Esophagus squamous epithelium (tissue), 5 donors: ENCODE data around the gene TSPAN8. TPM values are rescaled to one million over a fixed set of nuclear protein-coding genes. Genes with fewer than 3 reads are reported as not detected.

Experiments used
- DNase-seq: peaks from one replicate; lab custom pipeline; 2025; lab: John Stamatoyannopoulos, UW
- H3K27ac ChIP-seq, 4 donors: fragments of 200-600 bp; sonication (generic); one replicate each; pipeline ENCODE4 v1.5.1; 2016 to 2019; ENCODE audit warnings: mild to moderate bottlenecking in 1 of 4
- H3K27me3 ChIP-seq, 4 donors: fragments of 200-600 bp; sonication (generic); 1 replicate in 3 of 4; 2 replicates in 1 of 4; pipeline versions ENCODE4 v1.5.1 to v1.6.0; 2017 to 2021; ENCODE audit warnings: antibody characterized with exemption in 1 of 4
- H3K36me3 ChIP-seq, 3 donors: fragments of 200-600 bp; sonication (generic); one replicate each; pipeline ENCODE4 v1.5.1; 2016 to 2019
- H3K4me1 ChIP-seq, 3 donors: fragments of 200-600 bp; sonication (generic); one replicate each; pipeline ENCODE4 v1.5.1; 2017 to 2019
- H3K4me3 ChIP-seq, 4 donors: fragments of 200-600 bp; sonication (generic); 1 replicate in 3 of 4; 2 replicates in 1 of 4; pipeline ENCODE4 v1.5.1; 2016 to 2019; ENCODE audit warnings: mild to moderate bottlenecking in 2 of 4, moderate library complexity in 1 of 4
- H3K9me3 ChIP-seq, 3 donors: fragments of 200-600 bp; sonication (generic); one replicate each; pipeline ENCODE4 v1.5.1; 2016 to 2019
- CTCF ChIP-seq, 6 experiments: fragments of 450-650 bp in 4 of 6; fragments of 200-600 bp in 2 of 6; sonication (generic) in 2 of 6; IDR thresholded peaks; one replicate each; pipeline ENCODE4 v1.5.1; 2016 to 2019; ENCODE audit warnings: antibody characterized with exemption in 6 of 6, mild to moderate bottlenecking in 4 of 6, moderate library complexity in 4 of 6
- POLR2A ChIP-seq, 4 donors: fragments of 450-650 bp; IDR thresholded peaks; one replicate each; pipeline ENCODE4 v1.6.1; 2017; ENCODE audit warnings: antibody characterized with exemption in 4 of 4, mild to moderate bottlenecking in 4 of 4, moderate library complexity in 3 of 4
- WGBS, 2 donors: methylation state at CpG; one replicate each; pipeline ENCODE4 v1.1.5; 2018; 5-methylcytosine and 5-hydroxymethylcytosine counted together
- intact Hi-C: fragments of 100-400 bp; cut with DNase I; formaldehyde crosslinking; loops from one replicate; pipeline ENCODE4 v1.15.0; 2022
- total RNA-seq, 4 donors: library from RNA; depleted of rRNA; stranded (reverse); fragments of >200 nt; gene quantifications; one replicate each; pipeline ENCODE4 v1.1.0, GENCODE V29; 2016
- donor health status: DM: yes; HTN: yes; CAD: no.

TSPAN8 gene
- total RNA-seq, 4 donors from 2014 or later: 2.2 to 3.4 TPM; not detected in 2

GRCh38 chr12:71144682-71145081 lies 13.1 kb downstream of the TSPAN8 start:
- 41 to 58% methylated on average over 1 of the region's 1 CpG for WGBS, 2 donors
- DNase-seq: no peak
- H3K27me3 ChIP-seq: no peaks in the 10 kb centered on the region
- H3K9me3 ChIP-seq: no peaks in the 10 kb centered on the region
- no peak overlapping the region for H3K27ac ChIP-seq
- no peaks in the 10 kb centered on the region for H3K4me1 ChIP-seq
- no peaks in the 10 kb centered on the region for H3K36me3 ChIP-seq
- H3K4me3 ChIP-seq: no peak overlapping the region
- TF ChIP-seq POLR2A (IDR thresholded peaks at IDR 0.05) (no peak), CTCF (IDR thresholded peaks at IDR 0.05) (no peak)
- intact Hi-C loops: no loop called here

- no peak for DNase-seq
- TF ChIP-seq CTCF (IDR thresholded peaks at IDR 0.05) (no peak), POLR2A (IDR thresholded peaks at IDR 0.05) (no peak)
- H3K4me1 ChIP-seq: no peaks in the 10 kb centered on the region
- H3K9me3 ChIP-seq: no peaks in the 10 kb centered on the region
- H3K27me3 ChIP-seq: no peaks in the 10 kb centered on the region
- H3K36me3 ChIP-seq: no peaks in the 10 kb centered on the region
- 76 to 77% methylated on average over 5 of the region's 5 CpGs for WGBS, 2 donors
- H3K27ac ChIP-seq: no peak overlapping the region
- intact Hi-C loops: no loop called here
- no peak overlapping the region for H3K4me3 ChIP-seq
Measured at GRCh38 chr12:71142956-71143355, 14.8 kb downstream of the TSPAN8 start.

GRCh38 chr12:71142016-71142415 lies 15.8 kb downstream of the TSPAN8 start:
- H3K4me1 ChIP-seq: no peaks in the 10 kb centered on the region
- H3K4me3 ChIP-seq: no peak overlapping the region
- H3K36me3 ChIP-seq: no peaks in the 10 kb centered on the region
- no peaks in the 10 kb centered on the region for H3K27me3 ChIP-seq
- no peak for TF ChIP-seq CTCF (IDR thresholded peaks at IDR 0.05)
- no peak for TF ChIP-seq POLR2A (IDR thresholded peaks at IDR 0.05)
- 62 to 75% methylated on average over 2 of the region's 2 CpGs for WGBS, 2 donors
- H3K27ac ChIP-seq: peak overlapping the region in 3 of 4 donors; percentile 18 to 58 (median 54)
- intact Hi-C loops: no loop called here
- no peaks in the 10 kb centered on the region for H3K9me3 ChIP-seq
- DNase-seq: no peak

GRCh38 chr12:71141378-71141926 lies 16.3 kb downstream of the TSPAN8 start:
- H3K4me1 ChIP-seq: no peaks in the 10 kb centered on the region
- no peaks in the 10 kb centered on the region for H3K27me3 ChIP-seq
- intact Hi-C loops: no loop called here
- no peak for DNase-seq
- H3K36me3 ChIP-seq: no peaks in the 10 kb centered on the region
- H3K4me3 ChIP-seq: no peak overlapping the region
- peak overlapping the region in 3 of 4 donors; percentile 18 to 58 (median 54) for H3K27ac ChIP-seq
- no peaks in the 10 kb centered on the region for H3K9me3 ChIP-seq
- WGBS, 2 donors: 65 to 77% methylated on average over 1 of the region's 1 CpG
- TF ChIP-seq POLR2A (IDR thresholded peaks at IDR 0.05) (no peak), CTCF (IDR thresholded peaks at IDR 0.05) (no peak)

- Histone ChIP-seq H3K4me3 (no peak overlapping the region), H3K4me1 (no peaks in the 10 kb centered on the region), H3K36me3 (no peaks in the 10 kb centered on the region), H3K9me3 (no peaks in the 10 kb centered on the region), H3K27me3 (no peaks in the 10 kb centered on the region), H3K27ac (no peak overlapping the region)
- 67 to 77% methylated on average over 6 of the region's 6 CpGs for WGBS, 2 donors
- TF ChIP-seq POLR2A (IDR thresholded peaks at IDR 0.05) (no peak), CTCF (IDR thresholded peaks at IDR 0.05) (no peak)
- intact Hi-C loops: no loop called here
- no peak for DNase-seq
Measured at GRCh38 chr12:71139153-71139735, 18.6 kb downstream of the TSPAN8 start.
